ENCODE data around the gene ADAM10.
"Not testable (repeated sequence)": the region's sequence is repeated elsewhere in the genome, so short reads cannot be mapped to it uniquely, and the experiment has no call there.

ADAM10 gene

DNA sequence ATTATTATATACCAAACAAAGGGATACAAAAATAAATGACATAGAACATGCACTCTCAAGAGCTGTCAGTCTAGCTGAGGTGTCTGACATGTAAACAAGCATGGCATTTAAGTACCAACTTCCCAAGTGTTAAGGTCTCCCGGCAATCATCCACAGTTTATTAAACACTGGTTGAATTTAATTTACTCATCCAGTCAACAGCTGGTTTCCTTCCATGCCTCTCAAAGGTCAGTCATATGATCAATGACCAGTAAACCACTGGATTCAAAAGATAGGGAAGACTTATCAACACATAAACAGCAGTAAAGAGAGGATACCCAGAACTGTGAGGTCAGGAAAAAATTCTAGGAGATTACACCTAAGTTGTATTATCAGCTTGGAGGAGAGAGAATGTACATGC is 80.4 kb downstream of the ADAM10 start:
- DNase-seq: no peak

DNA sequence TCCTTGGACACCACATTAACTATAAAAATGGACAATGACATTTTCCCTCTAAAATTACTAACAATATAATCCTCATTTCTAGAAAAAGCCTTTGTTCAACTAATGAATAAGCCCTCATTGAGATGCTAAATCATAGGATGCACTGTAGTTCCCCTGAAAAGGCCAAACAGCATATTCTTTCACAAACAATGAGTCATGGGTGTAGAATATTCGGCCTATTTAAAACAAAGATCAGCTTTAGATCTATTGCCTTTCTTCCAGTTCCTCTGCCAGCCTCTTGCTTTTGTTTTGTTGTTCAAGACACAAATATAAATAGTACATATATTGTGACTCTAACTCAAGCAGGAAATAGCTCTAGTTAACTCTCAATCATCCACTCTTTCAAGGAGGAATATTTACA is 82.5 kb downstream of the ADAM10 start:
- DNase-seq: no peak

DNA sequence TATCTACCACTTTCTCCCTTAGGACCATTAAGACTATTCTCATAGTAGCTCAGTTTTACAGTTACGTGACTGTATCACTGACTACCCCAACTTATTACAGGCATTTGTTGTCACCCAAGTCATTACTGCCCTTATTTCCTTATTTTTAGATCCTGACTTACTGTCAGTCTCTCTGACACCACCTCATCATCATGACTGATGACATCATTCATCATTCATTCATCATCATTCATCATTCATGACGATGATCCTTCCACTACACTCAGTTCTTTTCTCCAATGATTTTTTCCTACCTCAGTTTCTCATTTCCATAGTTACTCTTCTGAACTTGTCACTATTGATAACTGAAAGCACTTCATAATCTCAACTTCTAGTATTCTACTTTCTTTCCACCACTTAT is 83.8 kb downstream of the ADAM10 start:
- DNase-seq: no peak

DNA sequence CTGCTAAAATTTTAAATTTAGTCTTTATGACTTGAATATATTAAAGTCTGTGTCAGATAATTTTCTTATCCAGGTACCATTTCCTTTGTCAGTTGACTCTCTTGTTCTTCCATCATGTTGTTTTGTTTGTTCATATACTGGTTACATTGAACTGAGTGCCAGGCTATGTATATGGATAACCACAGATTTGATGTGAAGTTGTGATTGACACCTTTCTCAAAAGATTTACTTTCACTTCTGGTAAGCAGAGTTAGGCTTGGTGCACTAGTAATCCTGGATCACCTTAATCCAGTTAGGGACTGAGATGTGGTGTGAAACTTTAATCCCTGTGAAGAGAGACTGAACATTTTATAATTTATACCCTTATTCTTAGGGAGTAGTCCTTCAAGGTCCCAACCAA is 99.4 kb downstream of the ADAM10 start:
- no peak for DNase-seq

DNA sequence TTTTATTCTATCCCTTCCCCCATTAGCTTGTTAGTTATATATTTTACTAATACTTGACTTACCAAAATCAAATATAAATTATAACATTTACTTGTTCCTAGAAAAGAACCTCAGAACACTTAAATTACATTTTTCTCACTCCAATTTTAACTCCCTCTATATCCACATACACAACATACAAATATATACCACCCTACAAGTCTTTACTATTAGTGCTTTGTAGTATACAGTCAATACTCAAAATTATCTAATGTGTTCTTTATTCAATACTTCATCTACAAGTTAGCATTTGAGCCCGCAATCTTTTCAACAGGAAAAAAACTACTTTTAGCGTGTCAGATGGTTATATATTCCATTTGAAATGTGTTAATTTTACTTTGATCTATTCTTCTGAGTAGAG is 100.3 kb downstream of the ADAM10 start:
- DNase-seq: no peak

DNA sequence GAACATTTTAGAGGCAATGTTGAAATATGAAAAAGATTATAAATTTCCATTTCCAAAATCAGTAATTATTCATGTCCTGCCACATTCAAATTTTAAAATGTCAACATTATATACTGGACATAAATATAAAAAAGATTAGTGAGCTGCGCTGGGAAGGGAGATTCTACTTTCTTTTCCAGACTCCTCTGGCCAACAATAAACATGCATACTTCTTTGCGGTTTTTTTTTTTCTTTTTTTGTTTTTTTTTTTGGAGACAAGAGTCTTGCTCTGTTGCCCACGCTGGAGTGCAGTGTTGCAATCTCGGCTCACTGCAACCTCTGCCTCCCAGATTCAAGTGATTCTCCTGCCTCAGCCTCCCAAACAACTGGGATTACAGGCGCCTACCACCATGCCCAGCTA is 105.5 kb downstream of the ADAM10 start:
- no peak for DNase-seq

DNA sequence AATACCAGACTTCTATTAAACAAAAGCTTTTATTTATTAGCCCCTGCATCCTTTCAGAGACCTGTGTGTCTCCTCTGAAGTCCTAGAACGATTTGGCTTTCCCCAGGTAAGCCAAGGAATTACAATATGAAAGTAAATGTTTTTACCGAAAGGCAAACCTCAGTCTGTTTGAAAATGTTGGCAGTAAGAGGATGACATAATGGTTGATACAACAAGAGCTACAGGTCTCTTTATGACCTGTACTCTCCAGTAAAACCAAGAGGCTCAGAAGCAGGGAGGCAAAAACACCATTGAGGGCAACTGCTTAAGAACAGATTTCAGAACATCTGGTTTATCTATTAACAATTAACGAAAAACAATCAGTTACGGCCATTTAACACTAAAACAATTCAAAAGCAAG is 107.8 kb downstream of the ADAM10 start:
- no peak for DNase-seq

DNA sequence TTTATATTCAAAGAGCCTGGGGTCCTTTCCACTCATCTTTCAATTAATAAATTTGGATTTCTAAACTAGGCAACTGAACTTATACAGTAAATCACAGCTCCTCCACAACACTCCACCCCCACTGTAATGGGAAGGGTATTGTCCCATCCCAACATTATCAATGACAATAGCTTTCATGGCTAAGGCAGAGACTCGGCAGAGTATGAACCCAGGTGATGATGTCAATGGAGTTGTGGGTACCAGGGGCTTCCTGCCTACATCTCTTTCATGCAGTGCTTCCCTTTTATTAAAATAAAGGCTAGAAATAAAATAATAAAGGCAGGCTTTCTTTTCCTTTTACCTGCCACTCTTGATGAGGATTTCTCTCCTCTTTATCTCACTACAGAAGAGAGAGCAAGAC is 109.5 kb downstream of the ADAM10 start:
- no peak for DNase-seq

DNA sequence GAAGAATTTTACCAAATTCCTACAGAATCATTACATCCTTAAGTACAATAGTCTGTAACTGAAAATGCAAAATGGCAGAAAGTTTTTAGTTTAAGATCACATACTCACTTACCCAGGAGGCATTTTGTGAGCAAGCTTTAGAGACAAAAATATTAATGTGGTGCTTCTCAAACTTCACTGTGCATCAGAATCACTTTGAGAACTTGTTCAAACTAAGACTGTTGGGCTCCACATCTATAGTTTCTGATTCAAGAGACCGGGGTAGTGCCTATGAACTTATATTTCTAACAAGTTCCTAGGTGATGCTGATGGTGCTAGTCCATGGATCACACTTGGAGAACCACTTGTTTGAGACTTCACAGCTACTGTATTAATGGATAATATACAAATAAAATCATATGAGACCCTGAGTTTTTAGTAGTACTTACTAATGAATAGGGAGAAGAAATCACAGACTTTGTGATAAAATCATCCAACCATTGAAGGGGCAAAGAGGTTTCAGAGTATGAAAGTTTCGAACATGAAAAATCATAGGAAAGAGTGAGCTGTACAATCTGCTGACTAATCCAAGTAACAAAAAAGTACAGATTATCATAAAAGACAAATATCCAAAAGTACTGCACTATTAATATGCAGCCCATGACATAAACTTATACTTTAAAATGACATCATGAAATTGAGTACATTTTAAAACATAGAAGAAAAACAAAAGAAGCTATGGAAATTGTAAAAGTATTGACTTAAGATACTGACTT is 110.3 kb downstream of the ADAM10 start:
- DNase-seq: no peak

DNA sequence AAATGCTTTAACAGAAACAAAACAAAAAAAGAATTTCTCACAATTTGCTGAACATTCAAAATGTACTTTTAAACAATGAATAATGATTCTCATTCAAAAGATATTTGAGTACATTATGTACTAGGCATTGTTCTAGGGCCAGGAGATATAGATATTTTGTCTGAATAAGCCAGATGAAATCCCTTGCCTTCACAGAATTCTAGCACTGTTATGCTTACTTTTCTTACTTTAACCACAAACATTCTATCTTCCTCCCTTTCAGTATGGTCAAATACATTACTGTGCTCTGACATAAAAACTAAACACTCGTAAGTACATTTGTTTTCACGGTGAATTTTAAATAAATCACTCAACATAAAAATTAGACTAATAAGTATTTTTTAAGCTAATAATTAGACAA is 116.7 kb downstream of the ADAM10 start:
- no peak for DNase-seq

DNA sequence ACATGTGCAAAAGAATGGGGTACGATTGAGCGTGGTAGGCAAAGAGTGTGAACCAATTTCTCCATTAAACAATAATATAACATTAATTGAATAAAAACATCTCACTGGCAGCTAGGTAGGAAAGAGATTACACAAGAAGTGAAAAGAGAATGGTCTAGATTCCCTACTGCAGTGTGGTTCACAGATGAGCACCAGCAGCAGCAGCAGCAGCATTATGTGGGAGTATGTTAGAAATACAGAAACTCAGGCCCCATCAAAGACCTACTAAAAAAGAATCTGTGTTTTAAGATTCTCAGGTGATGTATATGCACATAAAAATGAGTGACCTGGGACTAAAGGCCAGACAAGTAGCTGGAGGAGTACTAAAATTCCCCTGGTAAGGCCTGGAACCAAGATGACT is 118.2 kb downstream of the ADAM10 start:
- DNase-seq: no peak

DNA sequence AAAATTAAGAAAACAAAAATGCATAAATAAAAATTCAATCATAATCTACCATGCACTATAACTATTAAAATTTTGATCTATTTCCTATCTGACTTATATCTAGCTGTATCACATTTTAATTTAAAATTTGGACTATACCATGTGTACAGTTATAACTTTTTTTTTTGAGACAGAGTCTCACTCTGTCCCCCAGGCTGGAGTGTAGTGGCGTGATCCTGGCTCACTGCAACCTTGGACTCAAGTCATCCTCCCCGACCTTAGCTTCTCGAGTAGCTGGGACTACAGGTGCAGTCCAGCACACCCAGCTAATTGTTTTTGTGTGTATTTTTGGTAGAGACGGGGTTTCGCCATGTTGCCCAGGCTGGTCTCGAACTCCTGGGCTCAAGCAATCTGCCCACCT is 119.9 kb downstream of the ADAM10 start:
- DNase-seq: no peak

DNA sequence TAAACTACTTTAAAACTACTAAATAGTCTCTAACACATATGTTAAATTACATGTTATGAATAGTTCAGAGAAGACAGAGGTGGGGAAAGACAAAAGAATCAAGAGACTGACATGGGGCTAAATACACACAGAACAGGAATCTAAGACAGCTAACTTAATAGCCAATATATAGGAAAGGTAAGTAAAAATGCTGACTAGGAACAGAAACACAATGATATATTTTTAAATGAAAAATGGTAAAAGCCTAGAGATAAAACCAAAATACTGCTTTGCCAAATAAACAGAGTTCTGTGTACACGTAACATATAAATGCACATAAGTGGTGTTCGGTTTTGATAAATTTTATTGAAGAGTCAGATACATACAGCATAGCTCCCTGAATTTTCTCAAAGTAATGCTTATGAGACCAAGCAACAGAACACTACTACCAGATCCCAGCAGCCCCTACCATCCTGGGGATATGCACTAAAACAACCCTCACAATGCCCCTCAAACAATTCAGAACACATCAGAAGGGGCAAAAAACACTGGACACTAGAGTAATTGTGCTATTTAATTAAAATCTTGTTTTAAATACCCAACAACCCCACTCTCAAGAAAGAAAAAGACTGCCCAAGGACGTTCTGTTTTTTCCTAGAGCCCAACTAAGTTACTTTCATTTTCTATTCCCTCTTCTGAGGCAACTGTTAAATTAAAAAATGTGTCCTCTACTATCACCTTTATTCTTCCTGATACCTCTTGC is 121.1 kb downstream of the ADAM10 start:
- peak in 1 of 5 donors; percentile 32 for DNase-seq

DNA sequence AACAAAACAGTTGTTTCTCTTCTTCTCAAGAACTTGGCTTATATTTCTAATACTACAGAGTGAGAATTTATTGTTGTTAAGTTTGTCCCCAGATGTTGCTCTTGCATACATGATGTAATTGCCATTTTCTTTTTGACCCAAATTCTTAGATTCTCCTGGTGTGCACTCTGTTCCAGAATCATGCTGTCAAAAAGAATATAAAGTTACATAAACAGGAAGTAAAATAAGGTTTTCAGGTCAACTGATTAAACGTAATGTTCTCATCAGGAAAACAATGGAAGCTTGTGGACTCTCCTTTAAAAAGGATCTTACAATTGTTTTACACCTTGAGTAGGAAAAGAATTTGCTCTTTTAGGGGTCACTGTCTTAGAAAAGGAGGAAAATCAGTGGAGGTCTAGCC is 121.8 kb downstream of the ADAM10 start:
- DNase-seq: no peak

DNA sequence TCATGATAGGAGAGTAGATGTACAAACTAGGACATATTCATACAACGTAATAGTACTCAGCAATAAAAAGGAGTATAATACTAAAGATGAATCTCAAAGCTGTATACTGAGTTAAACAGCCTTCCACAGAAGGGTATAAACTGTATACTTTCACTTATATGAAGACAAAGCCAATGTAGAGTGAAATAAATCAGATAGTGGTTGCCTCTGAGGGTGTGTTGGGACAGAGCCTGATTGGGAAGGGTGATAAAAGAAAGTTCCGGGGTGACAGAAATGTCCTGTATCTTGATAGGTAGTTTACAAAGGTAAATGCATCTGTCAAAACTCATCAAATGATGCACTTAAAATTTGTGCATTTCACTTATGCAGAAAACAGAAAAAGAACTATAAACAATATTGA is 122.5 kb downstream of the ADAM10 start:
- no peak for DNase-seq

DNA sequence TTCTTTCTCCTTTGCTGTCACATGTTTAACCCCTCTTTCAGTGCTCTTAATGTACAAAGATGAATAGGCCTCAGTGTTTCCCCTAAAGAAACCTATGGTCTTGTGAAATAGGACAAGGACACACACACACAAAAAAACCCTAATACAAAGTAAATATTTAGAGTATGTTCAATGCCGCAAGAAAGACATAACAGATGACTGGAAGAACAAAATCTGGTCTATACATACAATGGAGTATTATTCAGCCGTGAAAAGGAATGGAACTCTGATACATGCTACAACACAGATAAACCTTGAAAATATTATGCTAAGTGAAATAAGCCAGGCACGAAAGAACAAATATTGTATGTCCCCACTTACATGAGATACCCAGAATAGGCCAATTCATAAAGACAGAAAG is 123.1 kb downstream of the ADAM10 start:
- DNase-seq: no peak

DNA sequence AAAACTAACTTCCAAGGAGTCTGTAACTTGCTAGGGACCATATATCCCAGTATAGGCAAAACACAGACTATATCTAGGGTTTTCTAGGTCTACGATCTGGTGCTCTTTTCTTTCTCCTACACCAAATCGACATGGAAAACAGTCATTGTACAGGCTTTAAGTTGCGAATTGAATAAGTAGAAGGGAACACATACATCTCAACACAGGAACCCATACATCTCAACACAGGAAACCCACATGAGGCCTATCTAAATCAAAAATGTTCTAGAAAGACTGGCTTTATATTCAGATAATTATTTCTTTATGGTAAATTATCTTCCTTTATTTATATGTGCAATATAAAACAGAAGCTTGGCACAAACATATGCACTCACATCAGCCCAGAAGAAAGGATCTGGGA is 126.6 kb downstream of the ADAM10 start:
- DNase-seq: no peak

DNA sequence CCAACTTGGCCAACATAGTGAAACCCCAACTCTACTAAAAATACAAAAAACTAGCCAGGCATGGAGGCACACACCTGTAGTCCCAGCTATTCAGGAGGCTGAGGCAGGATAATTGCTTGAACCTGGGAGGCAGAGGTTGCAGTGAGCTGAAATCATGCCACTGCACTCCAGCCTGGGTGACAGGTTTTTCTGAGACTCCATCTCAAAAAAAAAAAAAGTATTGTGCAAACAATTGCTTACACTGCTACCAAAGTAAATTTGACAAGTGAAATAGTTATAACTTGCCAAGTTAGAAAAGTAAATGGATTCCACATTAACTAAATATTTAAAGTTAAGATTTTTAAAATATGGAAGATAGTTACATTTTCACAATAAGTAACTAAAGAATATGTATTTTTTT is 129.2 kb downstream of the ADAM10 start:
- not testable (repeated sequence) for DNase-seq

DNA sequence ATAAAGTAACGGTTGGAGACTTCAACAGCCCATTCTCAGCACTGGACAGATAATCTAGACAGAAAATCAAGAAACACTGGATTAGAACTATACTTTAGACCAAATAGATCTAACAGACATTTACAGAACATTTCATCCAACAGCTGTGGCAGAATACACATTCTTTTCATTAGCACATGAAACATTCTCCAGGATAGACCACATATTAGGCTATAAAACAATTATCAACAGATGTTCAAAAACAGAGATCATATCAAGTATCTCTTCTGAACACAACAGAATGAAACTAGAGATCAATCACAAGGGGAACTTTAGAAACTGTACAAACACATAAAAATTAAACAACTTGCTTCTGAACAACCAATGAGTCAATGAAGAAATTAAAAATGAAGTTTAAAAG is 133.3 kb downstream of the ADAM10 start:
- no peak for DNase-seq

DNA sequence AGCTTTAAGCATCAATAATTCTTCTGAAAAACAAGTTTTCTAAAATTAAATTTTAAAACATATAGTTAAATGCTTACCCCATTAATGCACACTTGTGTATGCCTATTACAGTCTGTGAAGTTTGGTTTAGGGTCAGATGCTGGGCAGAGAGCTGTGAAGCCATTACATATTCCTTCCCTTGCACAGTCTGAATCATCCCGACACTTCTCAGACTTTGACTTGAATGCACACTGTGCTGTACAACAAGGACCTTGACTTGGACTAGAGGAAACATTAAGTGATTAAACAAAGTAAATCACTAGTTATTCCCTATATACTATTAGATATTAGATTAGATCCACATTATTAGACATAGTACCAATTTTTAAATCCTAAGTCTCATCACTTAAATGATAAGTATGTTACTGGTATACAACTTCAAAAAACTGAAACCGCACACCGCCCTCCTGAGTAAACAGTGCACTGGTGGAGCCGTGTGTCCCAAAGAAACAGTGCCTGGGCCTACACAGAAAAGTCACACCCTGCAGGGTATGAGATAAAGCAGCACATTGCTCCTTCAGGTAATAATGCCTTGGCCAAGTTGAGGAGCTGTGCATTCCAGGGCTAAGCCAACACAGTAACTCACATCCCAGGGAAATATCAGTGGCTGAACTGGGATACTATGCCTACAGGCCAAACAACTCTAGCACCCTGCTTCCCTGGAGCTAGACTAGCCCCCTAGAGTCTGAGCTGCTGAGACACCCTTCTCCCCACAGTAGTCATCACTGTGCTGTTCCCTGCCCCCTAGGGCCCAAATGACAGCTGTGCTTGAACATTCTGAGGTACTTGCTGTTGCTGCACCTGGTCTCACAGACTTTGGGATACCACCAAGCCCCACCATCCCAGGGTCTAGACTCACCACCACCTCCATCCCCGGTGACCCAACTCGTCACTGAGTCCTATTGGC is 137.5 kb downstream of the ADAM10 start:
- DNase-seq: no peak

DNA sequence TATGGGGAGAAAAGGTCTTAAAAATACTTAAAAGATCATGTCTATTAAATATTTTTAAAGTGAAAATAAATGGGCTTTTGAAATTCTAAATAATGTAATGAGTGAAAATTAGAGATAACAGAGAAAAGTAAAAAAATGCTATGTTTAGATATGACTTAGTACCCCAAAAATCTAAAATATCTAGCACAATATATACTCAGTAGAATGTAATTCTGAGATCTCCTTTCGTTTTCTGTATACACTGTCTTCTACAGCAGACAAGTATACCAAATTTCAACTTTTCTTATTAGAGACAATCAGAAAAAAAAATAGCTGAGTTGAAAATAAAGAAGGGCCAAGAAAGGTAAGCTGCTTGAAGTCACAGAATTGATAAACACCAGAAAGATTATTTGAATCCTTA is 140.8 kb downstream of the ADAM10 start:
- DNase-seq: no peak

DNA sequence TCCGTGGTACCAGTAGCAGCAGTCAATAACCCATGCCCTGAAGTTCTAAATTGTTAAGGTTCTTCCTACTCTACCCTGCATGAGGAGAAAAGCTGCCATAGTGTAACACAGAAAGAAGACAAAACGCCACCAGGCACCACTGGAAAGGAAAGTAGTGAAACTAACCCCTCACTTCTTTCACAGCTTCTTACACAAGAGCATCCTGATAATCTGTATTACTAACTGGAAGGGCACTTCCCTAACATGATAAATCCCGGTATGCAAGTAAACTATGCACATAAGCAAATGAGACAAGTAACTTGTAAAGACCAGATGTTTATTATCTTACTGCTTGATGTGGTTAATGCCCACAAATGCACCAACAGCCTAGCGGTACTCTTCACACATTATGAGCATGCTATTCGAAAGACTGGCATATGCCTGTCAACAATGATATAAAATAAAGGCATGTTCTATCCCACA is 141.3 kb downstream of the ADAM10 start:
- DNase-seq: no peak

DNA sequence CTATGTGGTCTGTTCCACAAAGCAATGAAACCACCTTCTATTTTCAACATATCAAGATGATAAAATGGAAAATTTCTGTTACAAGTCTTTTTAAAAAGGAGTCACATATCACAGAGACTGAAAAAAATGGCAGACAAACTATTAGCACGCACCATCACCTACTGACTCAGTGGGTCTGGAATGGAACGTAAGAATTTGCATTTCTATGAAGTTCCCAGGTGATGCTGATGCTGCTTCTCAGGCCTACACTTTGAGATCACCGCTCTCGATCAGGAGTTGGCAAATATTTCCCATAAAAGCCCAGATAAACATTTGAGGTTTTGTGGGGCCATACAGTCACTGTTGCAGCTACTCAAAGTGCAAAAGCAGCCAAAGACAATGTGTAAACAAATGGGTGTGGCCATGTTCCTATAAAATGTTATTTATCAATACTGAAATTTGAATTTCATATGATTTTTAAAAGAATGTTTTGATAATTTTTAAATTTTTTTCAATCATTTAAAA is 142.9 kb downstream of the ADAM10 start:
- DNase-seq: no peak

All from T-helper 1 cell (primary cell).